Spinal cord (tissue), 10 donors: ENCODE results near the gene HDAC9. TPM values are rescaled to one million over a fixed set of nuclear protein-coding genes. Genes with fewer than 3 reads are reported as not detected.
"Not testable (repeated sequence)": the region's sequence is repeated elsewhere in the genome, so short reads cannot be mapped to it uniquely, and the experiment has no call there.

ENCODE experiments used
- DNase-seq, 6 donors: peaks; one replicate each; pipeline versions ENCODE4 v3.0.0 to v3.0.0-alpha.2; 2013 to 2015; ENCODE audit warnings: low spot score in 6 of 6, low read depth in 4 of 6
- H3K27ac ChIP-seq: one replicate; pipeline ENCODE4 v1.5.1; 2013; ENCODE audit warnings: low read depth, low read length, control low read depth
- H3K27me3 ChIP-seq: one replicate; pipeline ENCODE4 v1.6.1; 2013; ENCODE audit warnings: low read length; ENCODE audit not compliant: control insufficient read depth, insufficient read depth
- H3K36me3 ChIP-seq: one replicate; pipeline ENCODE4 v1.6.1; 2013; ENCODE audit warnings: low read length; ENCODE audit not compliant: control insufficient read depth, insufficient read depth
- H3K4me1 ChIP-seq: one replicate; pipeline ENCODE4 v1.6.1; 2013; ENCODE audit warnings: low read length; ENCODE audit not compliant: control insufficient read depth, insufficient read depth
- H3K4me3 ChIP-seq: one replicate; pipeline ENCODE4 v1.5.1; 2013; ENCODE audit warnings: low read depth, low read length, control low read depth
- H3K9me3 ChIP-seq: one replicate; pipeline ENCODE4 v1.6.1; 2013; ENCODE audit warnings: low read length; ENCODE audit not compliant: control insufficient read depth, insufficient read depth
- WGBS: methylation state at CpG from one replicate; pipeline ENCODE4 v1.1.5; 2013; ENCODE audit warnings: missing lambda C conversion rate; ENCODE audit not compliant: insufficient coverage; 5-methylcytosine and 5-hydroxymethylcytosine counted together
- polyA plus RNA-seq, 2 donors: library from polyadenylated mRNA; unstranded; fragments of 120-200 nt; gene quantifications; one replicate each; pipeline ENCODE4 v1.2.1, GENCODE V29; 2013; ENCODE audit not compliant: insufficient read length in 2 of 2
- small RNA-seq: library from RNA; depleted of rRNA; stranded (forward); fragments of <200 nt; gene quantifications from one replicate; pipeline ENCODE3, GENCODE V24; 2014; ENCODE audit warnings: low replicate concordance
- total RNA-seq, 2 donors: library from RNA; depleted of rRNA in 1 of 2; stranded (reverse); fragments of 120-200 nt in 1 of 2; fragments of >200 nt in 1 of 2; gene quantifications; one replicate each; pipeline versions ENCODE4 v1.2.3 to v1.2.4, GENCODE V29; 2013 to 2014
- donor health status: healthy.

The HDAC9 gene
- total and polyA plus RNA-seq, 4 donors: 21.4 to 58.5 (median 29.3) TPM

GRCh38 chr7:19030281-19030680 lies 534.7 kb downstream of the HDAC9 start:
- Histone ChIP-seq H3K4me3 (no peak overlapping the region), H3K4me1 (no peaks in the 10 kb centered on the region), H3K27ac (no peak overlapping the region), H3K27me3 (no peaks in the 10 kb centered on the region), H3K36me3 (no peaks in the 10 kb centered on the region), H3K9me3 (peaks cover 2% of the 10 kb centered on the region)
- WGBS: no CpG with 5 or more reads among the region's 2 CpGs
- DNase-seq: peak in 1 of 6 donors; percentile 2

- not testable (repeated sequence) for H3K4me1 ChIP-seq, H3K27ac ChIP-seq, H3K36me3 ChIP-seq, DNase-seq, H3K27me3 ChIP-seq, H3K4me3 ChIP-seq, H3K9me3 ChIP-seq
- no CpG with 5 or more reads among the region's 3 CpGs for WGBS
Observed at GRCh38 chr7:19032942-19033341, 537.4 kb downstream of the HDAC9 start.

GRCh38 chr7:19051767-19052375 lies 556.3 kb downstream of the HDAC9 start:
- no peaks in the 10 kb centered on the region for H3K4me1 ChIP-seq
- no peaks in the 10 kb centered on the region for H3K36me3 ChIP-seq
- H3K27ac ChIP-seq: no peak overlapping the region
- no peak overlapping the region for H3K4me3 ChIP-seq
- WGBS: no CpG with 5 or more reads among the region's 7 CpGs
- no peak for DNase-seq
- H3K27me3 ChIP-seq: no peaks in the 10 kb centered on the region
- peaks cover 3% of the 10 kb centered on the region for H3K9me3 ChIP-seq

Small RNA genes lying within 50 kb of the gene (small RNA-seq; reads per million reads assigned to genes)
- not detected for gene RN7SKP266
